Lung (tissue), 12 donors: ENCODE results near the gene KCNMB2. TPM values are rescaled to one million over a fixed set of nuclear protein-coding genes. Genes with fewer than 3 reads are reported as not detected.

ENCODE experiments used
- ATAC-seq: fragments of 200-7000 bp; cut with Tn5 transposase; one replicate; pipeline ENCODE4 v1.9.1; 2020; ENCODE audit warnings: moderate number of reproducible peaks; ENCODE audit not compliant: insufficient read depth, low FRiP score
- DNase-seq, 3 donors: peaks; one replicate each; pipeline ENCODE4 v3.0.0-alpha.2; 2013 to 2017
- H3K27ac ChIP-seq, 2 donors: one replicate each; pipeline ENCODE4 v1.5.1; 2013; ENCODE audit warnings: mild to moderate bottlenecking in 2 of 2, moderate library complexity in 2 of 2, control low read depth in 1 of 2, inconsistent platforms in 1 of 2, low read depth in 1 of 2, low read length in 1 of 2
- H3K27me3 ChIP-seq, 3 donors: one replicate each; pipeline ENCODE4 v1.5.1; 2013; ENCODE audit warnings: low read length in 2 of 3; ENCODE audit not compliant: control insufficient read depth in 3 of 3, insufficient read depth in 3 of 3
- H3K36me3 ChIP-seq, 4 donors: one replicate each; pipeline ENCODE4 v1.5.1; 2013; ENCODE audit warnings: low read length in 4 of 4, mild to moderate bottlenecking in 1 of 4, moderate library complexity in 1 of 4; ENCODE audit not compliant: control insufficient read depth in 4 of 4, insufficient read depth in 4 of 4
- H3K4me1 ChIP-seq, 5 donors: one replicate each; pipeline ENCODE4 v1.5.1; 2013; ENCODE audit warnings: low read length in 5 of 5, mild to moderate bottlenecking in 2 of 5, moderate library complexity in 1 of 5; ENCODE audit not compliant: control insufficient read depth in 5 of 5, insufficient read depth in 5 of 5
- H3K4me3 ChIP-seq: one replicate; pipeline ENCODE4 v1.5.1; 2013; ENCODE audit warnings: mild to moderate bottlenecking, control low read depth, moderate library complexity
- H3K9ac ChIP-seq, 2 donors: one replicate each; pipeline ENCODE4 v1.5.1; 2013; ENCODE audit warnings: low read length in 2 of 2, control low read depth in 1 of 2; ENCODE audit not compliant: insufficient read depth in 1 of 2
- H3K9me3 ChIP-seq, 4 donors: one replicate each; pipeline ENCODE4 v1.5.1; 2013; ENCODE audit warnings: low read length in 3 of 4, mild to moderate bottlenecking in 1 of 4, moderate library complexity in 1 of 4; ENCODE audit not compliant: control insufficient read depth in 4 of 4, insufficient read depth in 3 of 4
- CTCF ChIP-seq: IDR thresholded peaks from 2 replicates; pipeline ENCODE4 v1.5.1; 2012; ENCODE audit warnings: mild to moderate bottlenecking; ENCODE audit errors: control extremely low read depth, extremely low read depth
- WGBS, 2 donors: extraction: QIAGEN DNeasy Blood & Tissue Kit; methylation state at CpG; one replicate each; pipeline ENCODE4 v1.1.7; 2013; 5-methylcytosine and 5-hydroxymethylcytosine counted together
- polyA plus RNA-seq, 2 donors: library from polyadenylated mRNA; stranded (reverse); fragments of 200-250 nt; gene quantifications; one replicate each; pipeline ENCODE4 v1.2.1, GENCODE V29; 2013
- total RNA-seq, 2 donors: library from RNA; depleted of rRNA in 1 of 2; stranded (reverse); fragments of >200 nt in 1 of 2; gene quantifications; one replicate each; pipeline ENCODE4 v1.2.1, GENCODE V29; 2014 to 2021
- donor health status: control.
- donor health status: control.
- donor health status: Bipolar disorder and iron deficiency.
- donor health status: healthy.
- donor health status: DM: yes; HTN: yes; CAD: no.

Gene KCNMB2
- total and polyA plus RNA-seq, 4 donors = 0.62 to 12.2 (median 1.2) TPM

DNA sequence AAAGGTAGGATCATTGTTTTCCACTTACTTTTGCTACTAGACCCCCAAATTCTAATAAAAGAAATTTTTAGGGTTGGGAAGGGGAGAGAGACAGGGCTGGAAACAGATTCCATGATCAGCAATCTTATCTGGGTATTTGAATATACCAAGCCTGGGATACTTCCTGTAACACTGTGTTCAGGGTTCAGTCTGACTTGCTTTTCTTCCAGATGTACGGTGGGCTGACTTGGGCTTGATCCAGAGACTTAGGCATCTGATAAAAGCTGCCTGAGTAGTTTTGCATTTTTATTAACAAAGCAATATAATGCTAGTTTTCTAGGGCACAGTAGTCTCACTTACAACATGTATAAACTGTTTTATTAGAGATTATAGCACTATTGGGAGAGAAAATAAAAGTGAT lies 49.2 kb downstream of the KCNMB2 start:
- 14 to 15% methylated on average over 1 of the region's 1 CpG for WGBS, 2 donors
- Histone ChIP-seq H3K9ac (peak overlapping the region in 1 of 2 donors; percentile 32), H3K4me3 (no peak overlapping the region), H3K27me3 (no peaks in the 10 kb centered on the region), H3K9me3 (no peaks in the 10 kb centered on the region), H3K36me3 (no peaks in the 10 kb centered on the region), H3K27ac (no peak overlapping the region), H3K4me1 (peaks cover 0 to 13% (median 4%) of the 10 kb centered on the region in 5 donors)
- DNase-seq (peak; percentile 24 to 50 (median 46)), ATAC-seq (no peak)
- TF ChIP-seq CTCF = no peak

GRCh38 chr3:178586076-178586475 lies 49.8 kb downstream of the KCNMB2 start:
- H3K4me1 ChIP-seq = peaks cover 0 to 13% (median 4%) of the 10 kb centered on the region in 5 donors
- ATAC-seq (no peak), DNase-seq (peak in 1 of 3 donors; percentile 23)
- no peak overlapping the region for H3K4me3 ChIP-seq
- no peaks in the 10 kb centered on the region for H3K27me3 ChIP-seq
- no peaks in the 10 kb centered on the region for H3K9me3 ChIP-seq
- TF ChIP-seq CTCF = no peak
- no peak overlapping the region for H3K9ac ChIP-seq
- 46 to 68% methylated on average over 2 of the region's 2 CpGs for WGBS, 2 donors
- H3K36me3 ChIP-seq = no peaks in the 10 kb centered on the region
- no peak overlapping the region for H3K27ac ChIP-seq

- WGBS, 2 donors = 88% methylated on average over 4 of the region's 4 CpGs
- no peak overlapping the region for H3K27ac ChIP-seq
- no peak for ATAC-seq
These were observed 52.4 kb downstream of the KCNMB2 start for GRCh38 chr3:178588628-178589027.

More at GRCh38 chr3:178588628-178589027, 52.4 kb downstream of the KCNMB2 start:
- Histone ChIP-seq H3K36me3 (no peaks in the 10 kb centered on the region), H3K9me3 (no peaks in the 10 kb centered on the region), H3K27me3 (no peaks in the 10 kb centered on the region), H3K4me3 (no peak overlapping the region), H3K9ac (no peak overlapping the region), H3K4me1 (peaks cover 0 to 13% (median 4%) of the 10 kb centered on the region in 5 donors)
- no peak for DNase-seq
- TF ChIP-seq CTCF = no peak
